RWPE1 (cell line): ENCODE data around the gene CASK.

Experiments
- CTCF ChIA-PET: fragments of 350-600 bp; sonication (Branson Sonifier 250); formaldehyde crosslinking; extraction: SDS; loops from one replicate; lab custom pipeline; 2021; lab: Yijun Ruan, JAX
- POLR2A ChIA-PET: fragments of 400-600 bp; formaldehyde crosslinking; extraction: SDS; loops from one replicate; lab custom pipeline; 2020; ENCODE audit warnings: antibody characterized with exemption; ENCODE audit not compliant: low non-redundant PET; lab: Yijun Ruan, JAX
- DNase-seq: peaks from one replicate; pipeline ENCODE4 v3.0.0; 2012; ENCODE audit warnings: low spot score
- H3K27ac ChIP-seq: fragments of 450-650 bp; 2 replicates; pipeline ENCODE4 v1.5.1; 2017
- CTCF ChIP-seq: fragments of 450-650 bp; conservative IDR thresholded peaks from 2 replicates; pipeline ENCODE4 v1.5.1; 2017; ENCODE audit warnings: low read depth, mild to moderate bottlenecking

Gene CASK

GRCh38 chrX:41708486-41708885 lies 214.9 kb downstream of the CASK start:
- no peak for DNase-seq
- no peak for TF ChIP-seq CTCF
- ChIA-PET POLR2A (no interaction called here), CTCF (no interaction called here)
- H3K27ac ChIP-seq, result no peak overlapping the region

GRCh38 chrX:41707218-41707617 lies 216.1 kb downstream of the CASK start:
- no peak for TF ChIP-seq CTCF
- CTCF ChIA-PET, result no interaction called here
- H3K27ac ChIP-seq, result no peak overlapping the region
- DNase-seq, result no peak
- POLR2A ChIA-PET, result no interaction called here

- H3K27ac ChIP-seq, result no peak overlapping the region
- POLR2A ChIA-PET, result no interaction called here
- DNase-seq, result no peak
- CTCF ChIA-PET, result no interaction called here
- TF ChIP-seq CTCF, result no peak
Observed at GRCh38 chrX:41705680-41706374, 217.5 kb downstream of the CASK start.

GRCh38 chrX:41705042-41705441 lies 218.3 kb downstream of the CASK start:
- CTCF ChIA-PET, result no interaction called here
- H3K27ac ChIP-seq, result no peak overlapping the region
- POLR2A ChIA-PET, result no interaction called here
- DNase-seq, result no peak
- no peak for TF ChIP-seq CTCF

- CTCF ChIA-PET, result no interaction called here
- no peak overlapping the region for H3K27ac ChIP-seq
- no peak for TF ChIP-seq CTCF
- DNase-seq, result no peak
- POLR2A ChIA-PET, result no interaction called here
Observed at GRCh38 chrX:41703574-41704029, 219.8 kb downstream of the CASK start.

GRCh38 chrX:41695426-41695825 lies 227.9 kb downstream of the CASK start:
- no peak for TF ChIP-seq CTCF
- ChIA-PET POLR2A (no interaction called here), CTCF (no interaction called here)
- no peak overlapping the region for H3K27ac ChIP-seq
- DNase-seq, result no peak
